NCI-H187 treated with DMSO at 0.1 percent for 48 hours (cell line): ENCODE data around the gene TFF2.

ENCODE experiments used
- DNase-seq: peaks from one replicate; lab custom pipeline; 2025; lab: John Stamatoyannopoulos, UW

The TFF2 gene

DNA sequence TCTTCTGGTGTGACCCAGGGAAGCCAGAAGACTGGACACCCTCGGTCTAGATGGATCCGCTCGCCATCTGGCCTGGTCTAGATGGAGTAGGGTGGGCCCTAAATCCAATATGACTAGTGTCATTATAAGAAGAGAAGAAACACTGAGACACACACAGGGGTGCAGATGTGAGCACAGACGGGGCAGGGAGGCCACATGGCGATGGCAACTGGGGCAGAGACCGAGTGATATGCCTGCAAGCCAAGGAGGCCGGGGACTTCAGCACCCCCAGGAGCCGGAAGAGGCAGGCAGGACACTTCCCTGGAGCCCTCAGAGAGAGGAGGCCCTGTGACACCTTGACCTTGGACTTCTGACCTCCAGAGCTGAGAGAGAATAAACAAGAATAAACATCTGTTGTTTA, 30.0 kb downstream of the TFF2 start:
- no peak for DNase-seq

DNA sequence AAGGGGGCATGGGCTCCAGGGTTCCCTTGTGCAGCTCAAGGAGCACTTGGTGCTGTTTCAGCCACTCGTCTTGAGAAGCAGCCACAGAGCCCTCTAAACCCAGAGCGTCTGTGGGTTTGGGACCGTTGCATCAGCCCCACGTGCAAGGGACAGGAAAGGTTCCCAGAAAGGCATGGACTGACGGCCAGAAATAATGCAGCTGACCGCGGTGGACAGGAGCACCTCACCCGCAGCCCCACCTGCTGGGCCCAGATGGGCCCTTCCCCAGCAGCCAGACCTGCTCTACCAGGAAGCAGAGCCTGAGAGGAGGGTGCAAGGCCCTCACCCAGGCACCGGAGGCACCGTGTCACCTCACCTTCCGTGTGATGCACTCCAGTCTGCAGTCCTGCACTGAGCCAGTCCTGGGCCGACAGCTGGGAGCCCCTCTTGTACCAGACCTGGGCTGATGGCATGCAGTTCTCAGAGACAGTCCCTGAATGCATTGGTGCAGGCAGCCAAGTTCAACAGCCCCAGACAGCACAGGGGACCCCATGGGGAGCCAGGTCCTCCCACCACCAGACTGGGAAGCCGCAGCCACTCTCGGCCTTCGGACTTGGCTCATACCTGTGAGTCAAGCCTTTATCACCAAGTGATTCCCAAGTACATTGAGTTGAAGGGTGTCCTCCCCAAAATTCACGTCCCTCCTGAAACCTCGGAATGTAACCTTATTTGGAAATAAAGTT, 30.8 kb downstream of the TFF2 start:
- no peak for DNase-seq

DNA sequence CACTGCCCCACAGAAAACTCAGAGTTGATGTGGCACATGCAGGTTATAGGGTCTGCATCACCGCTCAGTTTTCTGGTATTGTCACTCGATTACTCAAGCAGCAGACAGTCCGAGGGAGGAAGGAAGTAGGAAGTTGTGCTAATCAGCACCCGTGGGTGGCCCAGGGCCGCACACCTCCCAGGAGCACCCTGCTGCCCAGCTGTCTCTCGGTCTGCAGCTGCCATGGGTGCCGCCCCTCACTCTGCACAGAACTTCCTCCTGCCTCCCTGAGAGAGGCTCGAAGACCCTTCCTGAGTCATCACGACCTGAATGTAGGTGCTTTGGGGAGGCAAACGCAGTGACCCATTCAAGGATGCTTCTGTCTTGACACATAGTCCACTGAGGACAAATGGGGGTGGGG, 31.4 kb downstream of the TFF2 start:
- DNase-seq: no peak

DNA sequence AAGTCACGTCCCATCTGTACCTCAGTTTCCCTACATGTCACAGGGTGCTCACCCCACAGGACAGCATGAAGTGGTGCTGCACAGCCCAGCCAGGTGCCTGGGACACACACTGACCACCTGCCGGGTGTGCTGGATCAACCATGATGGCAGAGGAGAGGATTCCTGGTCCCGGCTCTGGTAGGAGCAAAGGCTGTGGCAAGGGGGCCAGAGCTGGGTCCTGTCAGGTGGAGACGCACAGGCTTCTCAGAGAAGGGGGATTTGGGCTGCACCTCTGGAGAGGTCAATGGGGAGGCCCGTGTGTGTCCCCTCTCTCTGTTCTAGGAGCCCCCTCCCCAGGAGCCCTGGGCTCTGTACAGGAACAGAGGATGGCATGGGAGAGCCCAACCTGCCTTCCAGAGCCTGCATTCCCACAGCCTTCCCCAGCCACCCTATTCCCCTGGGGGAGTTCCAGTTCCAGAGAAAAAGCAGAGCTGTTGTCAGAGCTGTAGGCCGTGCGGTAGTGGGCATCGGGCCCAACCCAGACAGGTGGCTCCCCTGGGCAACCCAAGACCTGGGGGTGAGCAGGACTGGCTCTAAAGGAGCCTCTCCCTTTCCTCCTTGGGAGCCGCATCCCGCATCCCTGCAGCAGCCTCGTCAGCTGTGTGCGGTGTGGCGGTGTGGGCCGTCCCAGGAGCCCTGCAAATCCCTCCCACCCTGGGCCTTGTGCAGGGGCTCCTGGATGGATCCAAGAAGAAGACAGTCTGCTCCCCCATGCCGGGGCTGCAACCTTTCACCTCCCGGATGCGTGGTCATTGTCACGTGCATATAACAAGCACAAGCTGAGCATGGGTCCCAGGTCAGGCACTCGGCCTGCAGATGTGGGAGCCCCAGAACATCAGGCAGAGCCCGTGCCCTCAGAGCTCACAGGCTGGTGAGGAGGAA, 32.7 kb downstream of the TFF2 start:
- no peak for DNase-seq

DNA sequence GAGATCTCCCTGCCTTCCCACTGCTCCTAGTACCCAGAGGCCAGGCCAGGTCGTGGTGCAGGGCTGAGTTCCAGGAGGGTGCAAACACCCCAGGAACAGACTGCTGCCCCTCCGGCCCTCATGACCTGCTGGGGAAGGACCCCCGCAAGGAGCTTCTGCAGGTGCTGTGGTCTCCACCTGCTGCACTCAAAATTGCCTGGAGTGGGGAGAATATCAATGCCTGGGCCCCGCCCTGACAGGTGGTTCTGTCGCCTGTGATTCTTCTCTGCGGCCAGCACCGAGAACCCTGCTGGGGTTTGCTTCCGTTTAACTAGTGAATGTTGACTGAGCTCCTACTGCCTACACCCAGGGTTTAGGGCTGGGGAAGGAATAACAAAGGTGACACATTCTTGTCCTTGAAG, 33.5 kb downstream of the TFF2 start:
- DNase-seq: peak; percentile 73

DNA sequence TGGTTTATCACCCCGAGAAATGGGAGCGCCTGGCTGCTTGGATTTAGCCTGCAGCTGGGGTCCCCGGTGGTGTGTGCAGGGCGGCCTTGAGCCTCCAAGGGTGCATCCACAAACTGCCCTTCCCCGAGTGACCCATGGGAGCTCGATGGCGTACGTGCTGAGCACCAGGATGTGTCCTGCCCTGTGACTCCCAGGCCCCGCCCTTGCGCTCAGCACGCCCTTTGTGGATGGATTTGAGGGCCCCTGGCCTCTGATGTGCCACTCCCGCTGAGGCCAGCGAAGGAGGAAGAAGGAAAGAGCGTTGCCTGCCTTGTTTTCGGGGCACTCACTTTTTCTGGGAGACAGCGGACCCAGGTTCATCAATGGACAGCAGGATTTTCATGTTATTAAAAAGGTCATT, 33.9 kb downstream of the TFF2 start:
- DNase-seq: no peak

DNA sequence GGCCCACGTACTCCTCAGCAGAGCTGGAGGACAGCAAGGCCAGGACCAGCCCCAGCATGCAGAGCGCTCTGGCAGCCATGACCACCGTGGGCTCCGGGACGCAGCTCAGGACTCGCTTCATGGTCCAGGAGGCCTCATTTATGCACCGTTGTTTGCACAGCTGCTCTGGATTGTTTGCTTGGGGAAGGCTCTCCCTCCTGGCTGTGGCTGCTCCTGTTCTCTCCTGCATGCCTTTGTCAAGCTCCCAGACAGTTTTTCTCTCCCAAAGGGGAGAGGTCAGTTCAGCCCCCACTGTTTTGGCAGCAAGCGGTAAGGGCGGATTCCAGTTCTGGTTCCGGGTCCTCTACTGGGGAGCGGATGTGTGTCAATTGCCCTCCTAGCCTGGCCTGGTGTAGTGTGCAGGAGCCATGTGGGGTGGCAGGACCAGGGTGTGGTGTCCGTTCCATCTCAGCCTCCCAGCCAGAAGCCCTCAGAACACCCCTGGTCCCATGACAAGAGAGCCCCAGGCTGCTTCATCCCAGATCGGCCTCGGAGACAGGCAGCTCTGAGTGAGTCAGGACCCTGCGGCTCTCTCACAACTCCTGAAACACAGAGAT, 35.4 kb downstream of the TFF2 start, which contains the start of gene TFF3:
TSS of gene TFF3 (minus strand) at position 114 of the 596 bp plus-strand sequence. CDS start at position 79, 35 bp downstream.
- peak; percentile 92 for DNase-seq

DNA sequence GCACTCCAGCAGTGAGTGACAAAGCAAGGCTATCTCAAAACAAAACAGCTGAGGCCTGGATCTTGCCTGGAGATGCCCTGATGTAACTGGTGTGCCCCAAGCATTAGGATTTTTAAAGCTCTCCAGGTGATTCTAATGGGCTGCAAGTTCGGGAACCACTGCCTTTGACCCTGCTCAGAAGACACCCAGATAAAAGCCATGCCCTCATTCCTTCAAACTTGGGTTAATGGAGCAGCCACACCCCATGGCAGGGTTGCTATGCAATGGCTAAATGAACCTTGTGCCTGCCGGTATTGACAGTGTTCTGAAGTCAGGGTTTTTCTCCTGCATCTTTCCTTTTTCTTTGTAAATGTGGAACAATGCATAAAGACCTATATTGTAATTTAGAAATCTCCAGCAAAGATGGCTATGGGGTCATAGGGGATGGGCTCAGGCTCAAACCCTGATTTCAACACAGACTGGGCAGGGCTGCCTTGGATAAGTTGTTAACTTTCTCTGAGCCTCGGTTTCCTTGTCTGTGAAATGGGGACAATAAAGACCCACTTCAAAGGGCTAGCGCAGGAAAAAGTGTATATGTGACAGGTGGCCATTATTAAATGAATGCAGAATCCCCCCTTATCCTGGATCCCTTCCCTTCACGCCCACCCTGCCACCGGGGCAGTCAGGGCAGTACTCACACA, 36.0 kb downstream of the TFF2 start:
- no peak for DNase-seq

DNA sequence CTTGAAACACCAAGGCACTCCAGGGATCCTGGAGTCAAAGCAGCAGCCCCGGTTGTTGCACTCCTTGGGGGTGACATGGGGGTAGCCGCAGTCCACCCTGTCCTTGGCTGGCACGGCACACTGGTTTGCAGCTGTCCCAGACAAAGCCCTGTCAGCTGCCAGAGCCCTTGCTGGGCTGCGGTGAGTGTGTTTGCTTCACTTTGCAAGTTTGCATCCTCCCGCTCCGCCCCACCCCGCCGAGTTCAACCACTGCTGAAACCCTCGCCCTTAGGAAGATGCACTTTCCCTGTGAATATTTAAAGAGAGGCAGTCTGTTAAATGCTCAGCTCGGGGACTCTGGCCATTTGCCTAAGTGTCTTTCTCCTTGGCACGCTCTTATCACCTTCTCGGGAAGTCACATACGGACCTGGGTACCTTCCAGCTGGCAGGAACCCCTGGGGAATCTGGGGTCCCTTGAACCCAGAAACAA, 37.3 kb downstream of the TFF2 start:
- peak; percentile 28 for DNase-seq

DNA sequence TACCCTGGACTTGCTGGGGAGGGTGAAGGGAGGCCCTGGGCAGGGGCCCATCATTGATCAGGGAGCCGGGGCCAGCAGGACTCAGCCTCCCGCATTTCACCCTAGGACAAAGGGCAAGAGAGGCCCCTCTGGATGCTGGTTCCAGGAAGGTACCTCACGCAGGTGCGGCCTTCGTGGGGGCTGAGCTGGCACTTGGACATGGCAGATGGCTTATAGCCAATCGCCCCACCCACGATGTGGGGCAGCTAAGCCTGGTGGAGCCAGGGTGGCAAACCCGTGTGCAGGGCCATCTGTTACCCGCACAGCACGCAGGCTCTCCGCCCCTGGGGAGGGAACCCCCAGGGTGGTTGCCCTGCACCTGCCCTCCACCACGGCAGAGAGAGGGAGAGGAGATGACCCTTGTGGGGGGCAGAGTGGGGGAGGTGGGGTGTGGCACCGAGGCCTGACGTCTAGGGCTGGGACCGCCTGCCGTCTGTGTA, 38.1 kb downstream of the TFF2 start:
- DNase-seq: no peak

DNA sequence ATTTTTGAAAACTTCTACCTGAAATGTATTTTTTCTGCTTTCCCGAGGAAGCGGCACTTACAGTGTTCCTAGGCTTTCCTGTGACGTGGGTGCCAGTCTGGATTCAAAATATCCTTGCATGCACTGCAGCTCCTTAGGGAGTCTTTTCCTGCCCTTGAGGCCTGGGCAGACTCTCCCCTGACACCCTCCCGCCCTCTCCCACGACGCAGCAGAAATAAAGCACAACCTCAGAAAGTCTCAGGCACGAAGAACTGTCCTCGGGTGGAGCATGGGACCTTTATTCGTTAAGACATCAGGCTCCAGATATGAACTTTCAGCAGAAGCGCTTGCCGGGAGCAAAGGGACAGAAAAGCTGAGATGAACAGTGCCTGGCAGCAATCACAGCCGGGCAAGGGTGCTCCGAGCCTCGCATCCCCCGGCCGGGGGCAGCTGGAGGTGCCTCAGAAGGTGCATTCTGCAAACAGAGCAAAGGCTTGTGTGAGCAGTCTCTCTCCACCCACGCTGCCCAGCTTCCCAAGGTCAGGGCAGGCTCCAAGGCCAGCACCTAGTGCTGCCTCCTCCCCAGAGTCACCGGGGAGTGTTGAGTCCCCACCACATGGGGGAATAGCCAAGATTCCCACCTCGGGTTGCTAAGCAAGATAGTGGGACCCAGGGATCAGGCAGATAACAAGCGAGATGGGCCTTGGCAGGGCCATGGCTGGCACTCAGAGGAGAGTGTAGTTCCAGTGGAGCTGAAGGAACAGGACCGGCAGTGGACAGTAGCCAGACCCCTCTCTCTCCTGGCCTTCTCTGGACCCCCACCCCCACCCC, 38.8 kb downstream of the TFF2 start:
- no peak for DNase-seq

DNA sequence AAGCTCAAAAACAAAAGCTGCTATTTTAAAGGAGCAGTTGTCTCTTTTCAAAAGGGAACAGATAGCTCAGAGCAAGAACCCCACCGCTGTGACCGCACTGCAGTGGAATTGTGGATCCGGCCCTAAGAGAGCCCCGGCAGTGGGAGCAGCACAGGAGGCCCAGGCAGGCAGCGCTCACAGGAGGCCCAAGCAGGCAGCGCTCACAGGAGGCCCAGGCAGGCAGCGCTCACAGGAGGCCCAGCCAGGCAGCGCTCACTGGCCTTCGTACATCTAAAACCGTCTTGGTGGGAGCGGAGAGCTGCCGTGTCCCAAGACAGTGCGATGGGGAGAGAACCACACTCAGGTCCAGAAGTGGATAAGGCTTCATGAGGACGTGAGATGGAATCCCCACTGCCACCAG, 39.6 kb downstream of the TFF2 start:
- no peak for DNase-seq

DNA sequence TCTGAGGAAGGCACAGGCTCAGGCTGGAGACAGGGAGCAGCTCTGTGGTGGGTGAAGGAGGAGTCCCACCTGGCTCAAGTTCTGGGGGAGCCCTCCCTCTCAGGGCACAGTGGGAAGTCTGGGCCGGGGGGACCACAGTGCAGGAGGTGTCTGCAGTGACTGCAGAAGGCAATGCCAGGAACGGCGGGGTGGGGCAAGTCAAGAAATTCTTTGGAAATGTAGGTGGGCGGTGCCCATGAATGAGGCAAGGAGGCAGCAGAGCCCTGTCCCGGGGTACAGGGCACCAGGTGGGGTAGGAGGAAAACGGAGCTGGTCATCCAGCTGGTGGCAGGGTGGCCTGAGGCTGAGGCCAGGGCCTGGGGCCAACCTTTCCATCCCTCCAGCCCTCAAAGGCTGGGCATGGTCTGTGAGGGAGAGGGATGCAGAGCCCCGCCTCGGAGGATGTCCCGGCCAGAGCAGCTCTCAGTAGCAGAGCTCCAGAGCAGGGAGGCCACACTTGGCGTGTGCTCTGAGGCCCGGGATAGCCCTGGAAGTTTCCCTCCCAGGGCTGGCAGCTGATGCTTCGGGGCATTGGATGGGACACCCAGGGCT, 40.3 kb downstream of the TFF2 start:
- DNase-seq: no peak

DNA sequence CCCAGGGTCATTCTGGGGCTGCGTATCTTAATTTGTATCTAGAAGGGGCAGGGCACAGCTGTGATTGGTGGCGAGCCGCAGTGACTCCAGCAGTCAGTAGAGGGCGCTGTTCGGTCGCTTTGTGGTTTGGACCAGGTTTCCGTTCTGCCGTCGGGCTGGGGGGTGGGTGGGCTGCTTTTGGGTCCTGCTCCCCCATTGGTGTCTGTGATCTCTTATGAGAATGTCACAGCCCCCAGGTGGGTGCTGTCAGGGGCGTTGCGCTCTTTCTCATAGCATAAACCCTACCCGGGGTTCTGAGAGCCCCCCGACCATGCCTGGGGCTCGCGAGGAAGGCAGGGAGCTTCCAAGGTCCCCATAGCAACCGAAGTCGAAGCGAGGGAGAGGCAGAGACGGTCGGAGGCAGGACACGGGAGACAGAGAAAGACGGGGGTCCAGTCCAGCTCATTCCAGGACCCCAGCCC, 41.0 kb downstream of the TFF2 start:
- no peak for DNase-seq

DNA sequence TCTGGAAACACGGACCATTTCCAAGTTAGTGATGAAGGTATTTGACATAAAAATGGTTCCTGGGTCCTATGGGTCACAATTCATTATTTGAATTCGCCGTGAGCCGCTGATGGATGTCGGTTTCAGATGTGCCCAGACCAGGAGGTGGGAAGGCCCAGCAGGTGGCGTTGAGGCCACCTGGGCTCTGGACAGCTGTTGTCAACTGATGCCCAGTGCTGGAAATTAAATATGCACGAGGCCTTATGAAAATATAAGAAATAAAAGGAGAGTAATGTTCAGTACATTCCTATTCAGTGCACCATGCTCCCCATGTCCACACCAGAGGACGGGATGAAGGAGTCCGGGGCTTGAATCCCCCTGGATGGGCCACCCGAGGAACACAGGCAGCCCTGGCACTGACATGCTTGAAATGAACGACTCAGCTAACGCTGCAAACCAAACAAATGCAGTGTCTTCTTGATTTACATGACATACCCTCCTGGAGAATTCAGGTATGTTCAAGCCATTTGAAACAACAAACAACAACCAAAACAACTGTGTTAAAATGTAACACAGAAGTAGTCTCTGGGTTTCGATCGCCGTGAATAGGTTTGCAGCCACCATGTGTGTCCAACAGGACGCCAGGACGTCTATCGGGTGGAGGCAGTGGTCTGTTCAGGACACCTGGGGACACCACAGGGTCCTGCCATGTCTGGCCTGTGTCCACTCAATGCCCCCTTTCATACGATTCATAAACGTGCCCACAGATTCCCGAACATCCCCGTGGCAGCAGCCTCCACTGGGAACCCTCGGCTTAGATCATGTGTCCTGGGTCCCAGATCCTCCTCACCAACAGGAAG, 41.7 kb downstream of the TFF2 start:
- no peak for DNase-seq

DNA sequence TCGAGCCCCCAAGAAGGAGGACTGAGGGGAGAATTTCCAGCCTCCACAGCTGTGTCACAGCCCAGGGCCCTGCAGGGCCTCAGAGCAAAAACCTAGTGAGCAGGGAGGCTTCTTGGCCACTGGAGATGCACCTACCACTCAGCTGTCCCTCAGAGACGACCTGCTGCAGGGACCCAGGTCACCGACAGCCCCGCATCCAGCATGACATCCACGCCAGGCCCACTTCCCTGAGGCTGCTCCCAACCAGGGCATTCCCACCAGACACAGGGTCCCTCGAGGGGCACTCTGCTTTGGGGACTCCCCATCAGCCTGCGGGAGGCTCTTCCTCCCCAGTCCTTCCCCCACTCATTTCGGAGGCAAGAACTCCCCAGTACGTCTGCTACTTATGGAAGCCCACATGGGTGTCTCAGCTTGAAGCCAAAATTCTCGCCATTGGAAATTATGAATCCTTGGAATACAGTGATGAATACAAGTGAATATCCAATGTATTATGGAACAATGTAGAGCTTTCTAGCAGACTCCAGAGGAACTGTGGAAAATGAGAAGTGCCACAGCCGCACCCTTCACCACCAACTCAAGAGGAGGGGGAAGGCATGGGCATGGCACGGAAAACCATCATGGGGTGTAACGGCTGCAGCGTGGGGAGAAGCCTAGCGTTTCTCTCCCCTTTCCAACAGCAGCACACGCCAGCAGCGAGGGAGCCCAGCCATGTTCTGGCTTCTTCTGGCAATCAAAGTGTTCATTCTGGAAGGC, 42.5 kb downstream of the TFF2 start:
- DNase-seq: no peak

DNA sequence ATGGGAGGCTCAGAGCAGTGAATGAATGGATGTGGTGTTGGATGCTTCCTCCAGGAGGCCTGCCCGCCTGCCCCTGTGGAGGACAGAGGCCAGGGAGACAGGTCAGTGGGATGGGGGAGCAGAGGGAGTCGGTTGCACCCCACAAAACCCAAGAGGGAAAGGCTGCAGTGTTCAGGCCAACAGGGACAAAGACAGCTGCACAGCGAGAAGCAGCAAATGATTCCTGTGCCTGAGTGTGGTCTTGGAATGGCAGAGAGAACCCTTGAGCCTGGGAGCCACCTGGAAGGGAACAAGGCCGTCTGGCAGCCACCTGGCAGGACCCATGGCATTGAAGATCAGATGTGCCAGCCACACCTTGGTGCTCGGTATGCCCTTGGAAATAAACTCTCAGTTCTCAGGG, 43.7 kb downstream of the TFF2 start:
- DNase-seq: peak; percentile 16

DNA sequence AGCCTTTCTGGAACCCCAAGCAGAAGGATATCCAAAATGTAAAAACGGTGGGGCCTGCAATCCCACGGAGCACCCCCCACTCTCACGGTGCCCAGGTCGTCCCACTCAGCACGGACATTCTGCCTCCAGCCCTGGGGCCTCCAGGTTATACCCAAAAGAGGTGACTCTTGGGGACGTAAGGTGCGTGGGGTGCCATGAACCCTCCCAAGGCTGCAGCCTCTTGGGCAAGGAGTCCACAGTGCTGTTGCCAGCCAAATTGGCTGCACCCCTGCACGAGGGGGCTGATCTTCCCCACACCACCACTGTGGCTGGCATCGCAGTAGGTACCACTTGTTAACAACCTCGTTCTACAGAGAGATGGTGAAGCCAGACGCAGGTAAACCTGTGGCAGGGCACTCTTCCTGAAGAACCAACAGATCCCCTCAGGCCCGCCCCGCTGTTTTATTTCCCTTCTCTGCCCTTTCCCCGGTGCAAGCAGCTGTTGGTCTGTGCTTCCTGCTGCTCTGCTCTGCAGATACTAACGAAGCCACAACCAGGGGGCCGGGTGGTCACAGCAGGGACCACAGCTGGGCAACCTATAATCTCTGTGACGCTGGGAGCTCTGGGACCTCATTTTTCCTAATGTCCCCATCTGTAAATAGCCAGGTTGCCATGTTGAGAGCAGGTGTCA, 44.3 kb downstream of the TFF2 start:
- no peak for DNase-seq
